GM18526 (cell line): ENCODE results near the gene ADAMTS19.

Experiments used
- POLR2A ChIP-seq: IDR thresholded peaks from 3 replicates; pipeline ENCODE4 v1.6.1; 2011; ENCODE audit not compliant: insufficient read length; ENCODE audit errors: extremely low read depth

ADAMTS19 gene

DNA sequence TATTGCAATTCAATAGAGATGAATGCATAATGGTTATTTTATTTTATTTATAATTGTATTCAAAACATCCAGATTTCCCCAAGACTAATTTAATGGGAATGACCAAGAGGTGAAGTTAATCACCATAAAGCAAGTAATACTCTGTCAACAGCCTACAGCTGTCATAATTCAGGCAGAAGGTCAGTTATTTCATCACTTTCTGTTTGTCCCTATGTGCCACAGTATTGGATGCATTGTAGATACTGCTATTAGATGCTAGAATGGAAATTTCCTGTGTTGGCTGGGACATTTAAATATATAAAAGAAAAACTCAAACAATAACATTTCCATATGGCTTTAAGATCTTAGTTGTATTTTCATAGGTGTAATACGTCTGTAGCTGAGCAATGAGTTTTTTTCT is 231.1 kb downstream of the ADAMTS19 start:
- TF ChIP-seq POLR2A = no peak

DNA sequence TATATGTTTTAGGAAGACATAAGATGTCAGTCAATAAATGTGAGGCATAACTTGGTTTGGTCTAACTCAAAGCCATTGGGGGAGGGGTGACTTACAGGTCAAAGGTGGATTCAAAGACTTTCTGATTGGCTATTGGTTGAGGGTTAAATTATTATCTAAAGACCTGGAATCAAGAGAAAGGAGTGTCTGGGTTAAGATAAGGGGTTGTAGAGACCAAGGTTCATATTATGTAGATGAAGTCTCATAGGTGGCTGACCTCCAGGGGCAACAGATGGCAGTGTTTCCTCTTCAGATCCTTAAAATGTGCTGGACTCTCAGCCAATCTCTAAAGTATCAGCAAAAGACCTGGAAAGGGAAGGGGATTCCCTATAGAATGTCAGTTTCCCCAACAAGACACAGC is 236.5 kb downstream of the ADAMTS19 start:
- TF ChIP-seq POLR2A = no peak

DNA sequence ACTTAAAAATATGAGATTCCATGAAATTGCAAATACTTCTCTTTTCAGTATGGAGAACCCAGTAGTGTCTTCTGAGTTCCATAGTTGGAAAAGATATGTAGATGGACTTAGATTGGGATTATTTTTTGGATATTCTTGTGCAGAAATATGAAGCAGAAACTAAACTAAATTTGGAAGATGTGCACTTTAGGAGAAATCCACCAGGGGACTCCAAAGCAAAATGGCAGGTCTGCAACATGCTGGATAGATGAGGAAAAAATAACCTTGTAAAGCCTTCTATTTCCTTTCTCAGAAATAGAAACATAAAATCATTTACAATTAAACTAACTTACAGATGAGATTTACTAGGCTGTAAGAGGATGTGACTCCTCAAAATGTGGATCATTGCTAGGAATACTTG is 238.6 kb downstream of the ADAMTS19 start:
- no peak for TF ChIP-seq POLR2A

DNA sequence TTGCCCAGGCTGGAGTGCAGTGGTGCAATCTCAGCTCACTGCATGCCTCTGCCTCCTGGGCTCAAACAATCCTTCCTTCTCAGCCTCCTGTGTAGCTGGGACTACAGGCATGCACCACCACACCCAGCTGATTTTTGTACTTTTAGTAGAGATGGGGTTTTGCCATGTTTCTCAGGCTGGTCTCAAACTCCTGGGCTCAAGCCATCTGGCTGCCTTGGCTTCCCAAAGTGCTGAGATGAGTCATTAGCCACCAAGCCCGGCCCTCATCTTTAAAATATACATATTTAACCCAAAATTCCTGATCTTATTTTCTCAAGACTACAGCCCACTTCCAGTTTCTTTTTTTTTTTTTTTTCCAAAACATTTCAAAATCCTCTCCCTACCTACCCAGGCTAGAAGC is 256.1 kb downstream of the ADAMTS19 start:
- TF ChIP-seq POLR2A = no peak

DNA sequence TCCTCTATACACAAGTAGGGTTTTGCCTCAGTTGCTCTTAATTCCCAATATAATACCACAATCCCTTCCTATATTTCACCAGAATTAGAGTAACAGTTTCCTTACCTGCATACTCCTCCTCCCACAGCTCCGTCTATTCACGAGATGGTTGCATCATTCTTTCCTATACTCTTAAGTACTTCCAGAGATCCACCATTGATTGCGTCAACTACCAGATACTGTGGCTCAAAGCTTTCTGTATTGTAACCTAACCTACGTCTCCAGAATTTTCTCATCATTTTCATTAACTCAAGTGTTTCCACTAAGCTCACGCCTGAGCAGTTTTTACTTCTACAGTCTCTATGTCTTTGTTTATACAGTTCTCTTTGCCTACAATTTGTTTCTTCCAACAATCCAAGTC is 256.6 kb downstream of the ADAMTS19 start:
- TF ChIP-seq POLR2A = no peak

DNA sequence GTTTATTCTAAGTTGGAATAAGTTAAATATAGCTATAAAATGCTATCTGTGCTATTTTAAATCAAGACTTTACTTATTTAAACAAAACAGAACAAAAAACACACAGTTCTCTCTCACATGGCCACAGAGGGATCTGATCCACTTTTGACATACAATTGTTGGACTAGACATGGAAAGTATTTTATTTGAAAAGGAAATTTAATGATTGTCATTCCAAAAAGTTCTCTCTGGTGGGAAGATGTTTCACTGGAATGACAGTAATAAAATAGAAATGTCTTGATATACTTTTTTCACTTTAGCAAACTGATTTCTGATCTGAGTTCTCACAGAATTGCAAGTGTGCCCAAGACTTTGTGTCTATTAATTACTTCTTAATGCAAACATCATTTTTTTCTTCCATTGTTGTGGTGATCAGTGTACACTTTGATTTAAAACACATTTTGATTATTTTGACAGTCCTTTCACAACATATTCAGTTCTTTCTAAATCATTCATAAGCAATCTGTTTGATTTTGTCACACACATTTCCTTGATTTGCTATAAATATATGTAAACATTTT is 257.7 kb downstream of the ADAMTS19 start:
- TF ChIP-seq POLR2A = no peak

DNA sequence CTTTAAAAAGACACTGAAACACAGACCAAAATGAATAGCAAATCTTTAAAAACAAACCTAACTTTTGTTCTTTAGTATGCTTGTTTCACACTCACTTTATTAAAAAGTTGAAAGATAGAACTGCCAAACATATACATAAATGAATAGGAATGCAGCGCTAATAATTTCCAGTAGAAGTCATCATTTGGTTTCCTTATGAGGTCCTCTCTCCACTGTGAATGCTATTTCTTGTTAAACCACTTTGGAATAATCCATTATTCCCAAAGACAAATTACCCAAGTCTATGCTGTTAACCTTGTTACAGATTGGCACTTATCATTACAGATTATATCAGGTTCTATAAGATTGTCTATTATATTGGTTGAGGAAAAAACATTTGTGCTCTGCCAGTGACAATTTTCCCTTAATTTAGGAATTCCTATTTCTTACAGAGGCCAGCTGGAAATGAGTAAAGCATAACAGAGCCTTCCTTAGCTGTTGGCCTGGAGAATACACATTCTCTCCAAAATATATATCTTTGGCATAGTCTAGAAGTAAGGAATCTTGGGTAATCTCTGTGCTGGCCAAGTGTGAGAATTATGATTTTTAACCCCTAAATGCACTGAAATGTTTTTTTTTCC is 258.5 kb downstream of the ADAMTS19 start:
- TF ChIP-seq POLR2A = no peak

DNA sequence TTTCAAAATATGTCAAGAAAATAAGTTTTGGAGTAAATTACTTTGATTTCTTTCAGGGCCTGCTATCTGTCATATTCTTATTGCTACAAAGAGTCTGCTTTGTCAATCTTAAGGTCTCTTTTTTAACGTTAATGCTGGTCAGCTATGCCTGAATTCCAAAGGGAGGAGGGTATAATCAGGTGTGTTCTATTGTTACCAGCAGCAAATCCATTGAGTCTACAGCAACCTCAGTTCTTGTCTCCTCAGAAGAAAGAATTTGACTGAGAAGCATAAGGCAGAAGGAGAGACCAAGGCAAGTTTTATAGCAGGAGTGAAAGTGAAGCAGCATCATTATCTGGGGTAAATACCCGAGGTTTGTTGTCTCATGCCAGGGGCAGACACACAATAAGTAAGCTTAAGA is 264.1 kb downstream of the ADAMTS19 start:
- TF ChIP-seq POLR2A = no peak

DNA sequence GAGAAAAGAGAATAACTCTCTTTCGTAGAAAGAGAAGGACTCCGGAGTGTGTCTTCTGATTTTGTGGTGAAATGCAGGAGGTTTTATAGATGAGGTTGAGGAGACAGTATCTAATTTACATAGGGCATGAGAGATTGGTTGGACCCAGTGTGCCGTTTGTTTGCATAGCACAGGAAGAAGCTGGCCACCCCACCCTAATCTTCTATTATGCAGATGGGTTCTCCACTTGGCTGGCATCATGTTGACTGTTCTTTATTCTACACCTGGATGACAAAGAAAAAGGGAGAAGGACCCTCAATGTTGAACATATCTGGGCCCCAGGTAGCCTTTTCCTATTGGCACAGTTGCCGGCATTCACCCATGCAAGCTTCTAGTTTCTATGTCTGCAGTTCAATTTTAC is 264.5 kb downstream of the ADAMTS19 start:
- TF ChIP-seq POLR2A = no peak

DNA sequence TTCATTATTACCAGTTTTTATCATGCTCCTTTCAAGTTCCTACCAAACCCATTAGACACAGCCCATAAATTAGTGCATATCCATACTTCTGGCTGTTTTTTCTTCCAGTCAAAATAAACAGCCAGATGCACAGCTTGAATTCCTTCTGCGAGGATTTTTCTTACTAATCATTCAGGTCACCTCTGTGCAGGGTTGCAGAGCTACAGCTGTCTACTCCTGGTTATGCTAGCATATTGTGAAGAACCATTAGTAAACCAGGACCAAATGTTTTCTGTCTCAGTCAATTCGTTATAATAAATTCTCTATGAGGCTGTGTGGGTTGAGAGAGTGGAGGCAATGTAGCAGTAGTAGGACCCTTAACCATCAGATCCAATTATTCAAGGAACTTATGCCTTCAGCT is 279.7 kb downstream of the ADAMTS19 start:
- no peak for TF ChIP-seq POLR2A

DNA sequence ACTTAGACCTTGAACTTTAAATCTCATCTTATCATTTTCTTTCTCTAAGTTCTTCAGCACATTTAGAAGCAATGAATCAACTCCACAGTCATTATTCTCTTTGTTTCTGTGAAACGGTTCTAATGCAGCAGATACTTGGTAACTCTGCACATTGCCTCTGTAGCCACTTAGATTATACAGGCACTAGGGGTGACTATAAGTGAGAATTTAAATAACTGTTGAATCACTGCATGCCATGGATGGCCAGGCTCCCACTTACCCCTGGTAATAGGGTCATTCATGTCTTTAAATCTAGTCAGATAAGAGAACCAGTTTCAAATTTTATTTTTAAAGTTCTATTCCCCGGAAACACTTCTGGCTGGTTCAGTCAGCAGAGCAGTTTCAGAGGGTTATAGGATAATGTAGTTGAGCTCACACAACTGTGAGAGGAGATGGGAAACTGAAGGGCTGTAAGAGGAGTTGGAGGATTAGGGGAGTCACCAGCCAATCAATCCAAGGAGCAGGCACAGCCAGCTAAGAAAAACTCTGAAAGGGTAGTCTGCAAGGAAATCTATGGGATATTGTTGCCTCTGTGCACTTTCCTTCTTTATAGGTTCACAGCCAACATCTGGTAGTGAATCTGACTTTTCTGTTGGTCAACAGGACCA is 283.6 kb downstream of the ADAMTS19 start:
- no peak for TF ChIP-seq POLR2A

DNA sequence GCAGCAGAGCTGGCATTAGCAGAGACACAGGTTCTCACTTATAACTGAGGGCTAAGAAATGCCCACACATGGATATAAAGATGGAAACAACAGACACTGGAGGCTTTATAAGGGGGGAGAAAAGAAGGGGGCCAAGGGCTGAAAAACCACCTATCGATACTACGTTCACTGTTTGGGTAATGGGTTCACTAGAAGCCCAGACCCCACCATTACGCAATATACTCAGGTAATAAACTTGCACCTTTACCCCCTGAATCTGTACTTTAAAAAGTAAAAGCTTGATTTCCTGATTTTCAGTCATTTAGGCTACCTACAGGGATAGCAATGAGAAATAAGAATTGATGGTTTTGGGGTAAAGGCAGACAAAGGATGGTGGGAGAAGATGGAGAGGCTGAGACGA is 285.9 kb downstream of the ADAMTS19 start:
- no peak for TF ChIP-seq POLR2A

DNA sequence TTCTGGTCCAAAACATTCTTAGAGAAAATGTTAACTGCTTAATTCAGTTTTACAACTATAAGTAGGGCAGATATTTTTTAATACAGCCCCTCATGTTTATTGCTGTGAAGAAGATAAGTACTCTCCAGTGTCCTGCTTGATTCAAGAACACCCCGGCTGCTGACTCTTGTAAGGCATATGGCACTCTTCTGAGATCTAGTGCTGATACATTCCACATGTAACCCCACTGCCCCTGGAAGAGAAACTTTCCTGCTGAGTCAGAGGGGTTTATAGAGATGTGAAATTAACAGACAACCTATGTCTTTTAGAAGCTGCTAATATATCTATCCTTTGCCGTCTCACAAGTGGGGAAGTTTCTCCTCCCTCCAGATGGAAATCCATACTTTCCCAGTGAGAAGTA is 286.8 kb downstream of the ADAMTS19 start:
- no peak for TF ChIP-seq POLR2A

DNA sequence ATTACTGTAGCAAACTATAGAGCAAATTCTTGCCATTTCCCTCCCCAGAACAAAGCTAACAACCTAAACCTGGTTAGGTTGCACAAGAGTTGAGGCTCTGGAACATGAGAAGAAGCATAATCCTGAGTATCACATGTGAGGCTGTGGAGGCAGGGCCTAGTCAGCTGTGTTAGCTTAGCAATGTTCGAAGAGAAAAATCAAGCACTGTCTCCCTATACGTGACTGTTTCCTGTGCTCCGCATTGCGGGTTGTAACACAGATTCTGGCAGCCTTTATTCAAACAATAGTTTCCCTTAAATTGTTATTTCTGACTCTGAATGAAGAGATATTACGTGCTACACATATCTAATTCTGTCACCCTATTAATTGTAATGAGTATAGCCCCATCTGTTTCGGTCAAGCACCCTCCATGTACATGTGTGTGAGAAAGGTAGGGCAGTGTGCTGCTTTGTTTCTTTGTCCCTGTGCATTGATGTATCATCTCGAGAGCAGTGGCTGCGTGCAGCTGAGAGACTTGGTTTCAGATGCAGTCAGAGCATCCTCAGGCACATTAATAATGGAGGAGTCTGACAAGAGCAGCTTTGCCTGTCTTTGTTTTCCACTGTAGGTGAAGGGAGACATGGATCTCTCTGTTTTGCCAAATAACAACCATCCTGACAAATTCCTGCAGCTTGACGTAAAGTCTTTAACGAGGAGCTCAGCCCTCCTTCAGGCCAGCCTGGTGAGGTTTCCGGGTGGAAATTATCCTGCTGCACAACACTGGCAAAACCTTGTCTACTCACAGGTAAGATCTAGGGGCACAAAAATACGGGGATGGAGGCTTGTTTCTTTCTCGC is 287.7 kb downstream of the ADAMTS19 start, which contains the start of gene MINAR2:
Gene MINAR2, plus strand, starts transcription at position 523 of the 836 bp plus-strand sequence. Its CDS starts 97 bp downstream, at position 620.
- no peak for TF ChIP-seq POLR2A

DNA sequence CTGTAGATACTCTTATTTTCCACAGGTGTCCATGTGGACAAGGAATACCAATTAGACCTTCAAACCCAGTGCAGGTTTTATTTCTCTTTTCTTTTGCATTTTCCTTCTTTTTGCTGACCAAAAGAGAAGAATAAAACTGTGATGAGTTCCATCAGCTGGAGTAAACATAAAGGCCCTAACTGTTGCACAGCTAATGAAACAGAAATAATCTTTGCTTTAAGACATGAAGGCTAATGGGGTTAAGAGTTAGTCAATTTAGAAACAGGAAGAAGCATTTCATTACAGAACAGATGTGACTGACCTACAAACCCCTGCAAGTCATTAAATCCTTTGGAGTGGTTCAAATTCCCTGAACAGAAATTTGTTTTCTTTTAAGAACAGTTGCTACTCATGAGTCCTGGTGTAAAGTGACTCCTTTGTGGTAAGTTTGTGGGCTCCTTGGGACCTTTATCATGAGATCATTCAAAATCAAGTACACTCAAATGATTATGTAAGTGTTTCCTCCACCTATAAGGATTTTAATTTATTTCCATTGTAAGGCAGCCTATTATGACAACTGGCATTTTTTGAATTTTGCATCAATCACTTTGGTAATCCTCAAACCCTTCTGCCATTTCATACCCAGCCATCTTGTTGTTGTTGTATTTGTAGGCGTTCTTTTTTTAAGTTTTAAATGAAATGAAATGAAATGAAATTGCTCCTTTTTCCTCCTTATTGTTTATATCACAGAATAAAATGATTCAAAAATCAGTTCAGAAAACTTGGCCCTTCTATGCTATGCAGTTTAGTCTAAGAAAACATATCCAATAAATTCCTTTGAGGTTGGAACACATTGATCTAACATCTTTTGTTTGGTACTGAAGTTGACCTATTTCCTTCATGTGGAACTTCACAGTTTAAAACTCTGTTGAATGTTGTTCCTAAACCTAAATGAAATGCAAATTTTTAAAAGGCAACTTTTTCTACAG is 289.1 kb downstream of the ADAMTS19 start:
- no peak for TF ChIP-seq POLR2A
